HG03469 (cell line): ENCODE results near the gene MYO6.

Experiments used
- ATAC-seq: cut with Tn5 transposase; IDR thresholded peaks from one replicate; pipeline ENCODE4 v1.9.1; 2021; ENCODE audit warnings: mild to moderate bottlenecking, moderate library complexity, moderate number of reproducible peaks; ENCODE audit not compliant: unreplicated experiment

MYO6 gene

GRCh38 chr6:75940564-75940963, 191.5 kb downstream of the MYO6 start:
- ATAC-seq = no peak

- no peak for ATAC-seq
Measured at GRCh38 chr6:75941509-75941908, 192.5 kb downstream of the MYO6 start.

GRCh38 chr6:75943381-75943780, 194.3 kb downstream of the MYO6 start:
- no peak for ATAC-seq

- ATAC-seq = peak; percentile 73
Measured at GRCh38 chr6:75946146-75946831, 197.2 kb downstream of the MYO6 start.

- ATAC-seq = no peak
Measured at GRCh38 chr6:75947935-75948334, 198.9 kb downstream of the MYO6 start.

GRCh38 chr6:75952128-75952527, 203.1 kb downstream of the MYO6 start:
- ATAC-seq = no peak

- ATAC-seq = no peak
Measured at GRCh38 chr6:75963569-75963968, 214.5 kb downstream of the MYO6 start.

- ATAC-seq = no peak
Measured at GRCh38 chr6:75968143-75968542, 219.1 kb downstream of the MYO6 start.
